ENCODE results near the gene SNX32.

SNX32 gene

GRCh38 chr11:65788821-65789220, 44.9 kb upstream of the SNX32 start:
- TF ChIP-seq, protein P1, sequence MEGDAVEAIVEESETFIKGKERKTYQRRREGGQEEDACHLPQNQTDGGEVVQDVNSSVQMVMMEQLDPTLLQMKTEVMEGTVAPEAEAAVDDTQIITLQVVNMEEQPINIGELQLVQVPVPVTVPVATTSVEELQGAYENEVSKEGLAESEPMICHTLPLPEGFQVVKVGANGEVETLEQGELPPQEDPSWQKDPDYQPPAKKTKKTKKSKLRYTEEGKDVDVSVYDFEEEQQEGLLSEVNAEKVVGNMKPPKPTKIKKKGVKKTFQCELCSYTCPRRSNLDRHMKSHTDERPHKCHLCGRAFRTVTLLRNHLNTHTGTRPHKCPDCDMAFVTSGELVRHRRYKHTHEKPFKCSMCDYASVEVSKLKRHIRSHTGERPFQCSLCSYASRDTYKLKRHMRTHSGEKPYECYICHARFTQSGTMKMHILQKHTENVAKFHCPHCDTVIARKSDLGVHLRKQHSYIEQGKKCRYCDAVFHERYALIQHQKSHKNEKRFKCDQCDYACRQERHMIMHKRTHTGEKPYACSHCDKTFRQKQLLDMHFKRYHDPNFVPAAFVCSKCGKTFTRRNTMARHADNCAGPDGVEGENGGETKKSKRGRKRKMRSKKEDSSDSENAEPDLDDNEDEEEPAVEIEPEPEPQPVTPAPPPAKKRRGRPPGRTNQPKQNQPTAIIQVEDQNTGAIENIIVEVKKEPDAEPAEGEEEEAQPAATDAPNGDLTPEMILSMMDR (IDR thresholded peaks at IDR 0.05; ENCODE audit: insufficient read depth, missing control alignments), result no peak
- no peak for DNase-seq (ENCODE audit: insufficient read length, low spot score)
- no peak for FAIRE-seq

GRCh38 chr11:65789230-65790103, 44.3 kb upstream of the SNX32 start:
- FAIRE-seq (no peak), DNase-seq (ENCODE audit: insufficient read length, low spot score) (no peak)
- TF ChIP-seq, protein P1 (IDR thresholded peaks at IDR 0.05; ENCODE audit: insufficient read depth, missing control alignments), result no peak

DNA sequence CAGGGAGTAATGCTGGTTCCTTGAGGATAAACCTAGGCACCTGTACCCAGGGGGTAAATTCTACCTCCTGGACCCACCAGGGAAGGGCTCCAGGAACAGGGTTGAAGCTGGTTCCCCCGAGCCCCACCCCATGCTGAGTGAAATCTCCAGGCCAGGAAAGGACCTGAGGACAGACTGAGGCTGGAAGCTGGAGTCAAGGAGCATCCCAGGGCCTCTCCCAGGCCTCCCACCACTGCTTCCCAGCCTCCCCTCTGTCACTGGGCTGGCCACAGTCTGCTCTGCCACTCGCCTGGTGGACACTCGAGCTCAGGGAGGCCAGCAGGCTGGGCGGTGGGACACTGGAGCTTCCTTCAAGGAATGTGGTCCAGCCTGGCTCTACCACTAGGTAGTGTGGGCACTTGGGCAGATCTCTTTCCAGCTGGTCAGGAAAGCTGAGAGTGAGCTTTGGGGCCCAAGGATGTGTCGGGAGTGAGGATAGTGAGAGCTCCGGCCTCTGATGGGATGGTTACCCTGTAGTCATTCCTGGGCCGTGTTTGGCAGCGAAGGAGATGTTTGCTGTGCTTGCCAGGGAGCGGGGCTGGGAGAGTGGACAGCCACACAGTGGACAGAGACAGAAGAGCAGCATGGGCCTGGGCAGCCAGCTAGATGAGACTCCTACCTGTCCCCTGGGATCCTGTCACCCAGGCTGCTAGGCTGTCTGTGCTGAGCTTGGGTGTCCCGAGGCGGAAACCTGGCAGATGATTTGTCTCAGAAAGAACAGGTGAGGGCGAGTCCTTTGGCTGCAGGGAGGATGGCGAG, 43.5 kb upstream of the SNX32 start:
- TF ChIP-seq, protein P1 (IDR thresholded peaks at IDR 0.05; ENCODE audit: insufficient read depth, missing control alignments), result no peak
- DNase-seq (ENCODE audit: insufficient read length, low spot score) (no peak), FAIRE-seq (no peak)

DNA sequence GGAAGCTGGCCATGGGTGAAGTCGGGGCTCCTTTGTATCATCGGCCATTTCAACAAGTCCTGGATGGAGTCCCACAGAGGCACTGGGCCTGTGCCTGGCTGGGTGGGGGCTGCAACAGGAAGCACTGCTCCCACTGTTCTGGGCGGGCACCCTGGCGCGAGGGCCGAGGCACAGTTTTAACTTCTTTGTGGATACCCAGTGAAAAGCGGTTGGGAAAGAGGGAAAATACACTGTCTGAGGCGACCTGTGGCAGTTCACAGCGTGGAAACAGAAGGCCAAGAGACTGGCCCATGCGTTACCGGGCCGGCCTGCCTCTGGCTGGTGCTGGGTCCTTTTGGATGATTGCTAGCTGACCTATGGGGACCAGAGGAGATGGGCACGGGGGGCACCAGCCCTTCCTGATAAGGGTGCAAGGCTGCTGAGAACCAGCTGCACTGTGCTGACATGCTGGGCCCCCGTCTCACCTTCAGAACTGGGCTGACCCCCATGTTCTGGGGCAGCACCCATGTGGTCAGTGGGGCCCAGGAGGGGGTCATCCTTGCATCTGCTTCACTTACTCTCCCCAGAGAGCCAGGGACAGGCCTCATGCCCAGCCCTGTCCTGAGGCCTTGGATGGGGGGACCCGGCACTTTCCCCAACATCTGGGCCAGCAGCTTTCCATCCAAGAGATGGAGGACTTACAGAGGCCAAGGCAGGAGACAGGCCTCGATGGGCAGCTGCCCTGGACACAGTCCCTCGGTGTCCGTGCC, 42.7 kb upstream of the SNX32 start:
- no peak for DNase-seq (ENCODE audit: insufficient read length, low spot score)
- no peak for FAIRE-seq
- TF ChIP-seq, protein P1 (IDR thresholded peaks at IDR 0.05; ENCODE audit: insufficient read depth, missing control alignments), result no peak

DNA sequence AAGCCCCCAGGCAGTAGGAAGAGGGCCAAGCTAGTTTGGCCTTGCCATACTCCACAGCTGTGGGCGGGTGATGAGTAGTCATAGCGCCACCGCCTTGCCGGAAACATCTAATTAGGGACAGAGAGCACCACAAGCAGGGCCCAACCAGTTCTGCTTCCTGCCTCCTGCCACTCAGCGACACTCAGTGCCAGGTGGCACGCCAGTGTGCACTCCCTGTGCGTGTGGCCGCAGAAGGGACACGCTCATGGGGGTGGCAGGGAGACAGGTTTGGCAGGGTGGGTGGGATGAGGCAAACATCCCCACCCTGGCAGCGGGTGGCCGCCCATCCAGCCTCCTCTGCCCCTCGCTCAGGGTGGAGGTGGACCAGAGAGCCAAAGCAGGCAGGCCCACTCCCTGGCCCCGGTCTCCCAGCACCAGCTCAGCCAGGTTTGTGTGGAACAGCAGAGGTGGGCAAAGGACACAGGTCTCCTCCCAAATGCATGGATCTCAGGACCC, 42.0 kb upstream of the SNX32 start:
- TF ChIP-seq, protein P1 (IDR thresholded peaks at IDR 0.05; ENCODE audit: insufficient read depth, missing control alignments), result no peak
- DNase-seq (ENCODE audit: insufficient read length, low spot score) (no peak), FAIRE-seq (no peak)

DNA sequence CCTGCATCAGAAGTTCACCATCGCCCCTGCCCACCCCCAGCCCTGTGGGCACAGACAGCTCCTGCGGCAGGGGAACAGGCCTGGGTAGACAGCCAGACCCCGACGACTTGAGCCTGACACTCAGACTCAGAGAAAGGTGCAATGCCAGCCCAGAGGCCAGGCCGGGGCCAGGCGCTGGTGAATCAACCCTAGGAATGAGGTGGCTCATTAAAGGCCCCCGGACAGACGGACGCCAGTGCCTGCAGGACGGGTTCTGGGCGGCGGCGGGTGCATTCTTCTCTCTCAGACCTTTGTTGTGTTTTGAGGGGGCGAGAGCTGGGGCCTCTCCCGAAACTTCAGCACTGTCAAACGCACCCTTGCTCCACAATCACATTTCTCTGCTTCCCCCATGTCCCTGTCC, 41.3 kb upstream of the SNX32 start:
- DNase-seq (ENCODE audit: insufficient read length, low spot score), result no peak
- FAIRE-seq, result no peak
- TF ChIP-seq, protein P1 (IDR thresholded peaks at IDR 0.05; ENCODE audit: insufficient read depth, missing control alignments), result no peak

Measured in D721Med (cell line).